ENCODE results near the gene MAPKAP1.

MAPKAP1 gene

DNA sequence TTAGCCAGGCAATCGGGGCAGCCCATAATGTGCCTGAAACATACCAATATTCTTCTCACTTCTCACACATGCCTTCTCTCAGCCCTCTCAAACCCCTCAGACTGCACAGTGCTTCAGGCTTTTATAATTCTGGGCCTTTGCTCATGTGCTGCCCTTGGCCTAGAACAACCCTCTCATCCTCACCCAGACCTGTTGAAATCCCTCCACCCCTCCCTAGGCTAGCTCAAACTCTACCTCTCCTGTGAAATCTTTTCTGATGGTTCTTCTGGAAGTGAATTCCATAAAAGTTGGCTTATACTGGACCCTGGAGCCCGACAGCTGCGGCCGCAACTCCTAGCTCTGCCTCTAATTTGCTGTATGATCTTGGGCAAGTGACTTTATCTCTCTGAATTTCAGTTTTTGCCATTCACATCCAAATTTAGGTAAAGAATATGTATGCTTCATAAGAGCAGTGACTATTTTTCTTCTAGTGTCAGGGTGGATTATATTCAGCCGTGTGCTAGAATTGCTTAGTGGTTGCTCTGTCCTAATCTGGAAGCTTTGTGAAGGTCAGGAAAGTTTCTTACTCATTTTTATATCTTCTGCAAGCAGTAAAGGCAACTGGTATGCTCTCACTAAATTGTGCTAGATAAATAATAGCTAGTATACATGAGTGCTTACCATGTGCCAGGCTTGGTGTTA lies 221.4 kb downstream of the MAPKAP1 start:
- H3K27me3 Mint-ChIP-seq, result no peaks in the 10 kb centered on the region
- H3K4me3 Mint-ChIP-seq, result no peak overlapping the region
- H3K9me3 Mint-ChIP-seq, result no peaks in the 10 kb centered on the region
- CTCF ChIA-PET, result no interaction called here
- no peak overlapping the region for H3K27ac Mint-ChIP-seq
- DNase-seq, result no peak
- H3K4me1 Mint-ChIP-seq, result no peaks in the 10 kb centered on the region
- H3K36me3 Mint-ChIP-seq, result peaks cover 3% of the 10 kb centered on the region

DNA sequence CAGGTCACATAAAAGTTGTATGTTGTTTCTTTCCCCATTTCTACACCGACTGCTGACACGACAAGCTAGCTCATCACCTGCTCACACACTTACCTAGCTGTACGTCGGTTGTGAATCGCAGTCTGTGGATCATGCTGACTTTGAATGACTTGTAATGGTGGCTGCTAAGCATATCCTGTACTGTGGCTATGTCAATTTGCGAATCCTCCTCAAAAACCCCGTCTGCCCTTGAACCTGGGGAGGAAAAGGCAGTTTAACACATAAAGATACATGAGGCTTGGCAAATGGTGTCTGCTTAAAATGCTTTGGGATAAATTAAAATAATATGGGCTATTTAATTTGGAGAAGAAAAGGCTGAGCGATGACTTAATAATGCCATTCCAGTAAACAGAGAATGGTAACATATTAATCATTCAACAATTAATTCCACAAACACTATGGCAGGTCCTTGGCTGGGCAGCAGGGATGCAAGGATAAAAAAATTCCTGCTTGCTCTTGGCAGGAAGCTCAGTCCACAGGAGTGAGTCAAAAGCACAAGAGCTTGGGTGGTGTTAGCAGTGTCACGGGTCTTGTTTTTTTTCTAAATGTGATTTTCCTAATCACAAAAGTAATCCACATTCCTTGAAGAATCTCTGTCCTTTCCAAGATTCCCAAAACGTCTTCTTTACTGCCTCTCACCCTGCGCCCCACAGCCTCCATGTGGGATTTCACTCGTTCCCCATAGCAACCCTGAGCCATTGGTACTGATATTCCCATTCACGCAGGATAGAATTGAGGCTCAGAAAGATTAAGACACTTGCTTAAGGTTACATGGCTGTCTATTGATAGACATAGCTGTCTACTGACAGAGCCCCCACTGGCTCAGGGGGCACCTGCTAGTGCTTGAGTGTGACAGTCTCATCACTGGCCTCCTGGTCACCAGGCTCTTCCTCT lies 222.4 kb downstream of the MAPKAP1 start:
- peaks cover 7% of the 10 kb centered on the region for H3K36me3 Mint-ChIP-seq
- no peak overlapping the region for H3K27ac Mint-ChIP-seq
- DNase-seq, result no peak
- no peaks in the 10 kb centered on the region for H3K9me3 Mint-ChIP-seq
- CTCF ChIA-PET, result no interaction called here
- H3K4me3 Mint-ChIP-seq, result no peak overlapping the region
- H3K4me1 Mint-ChIP-seq, result no peaks in the 10 kb centered on the region
- no peaks in the 10 kb centered on the region for H3K27me3 Mint-ChIP-seq

DNA sequence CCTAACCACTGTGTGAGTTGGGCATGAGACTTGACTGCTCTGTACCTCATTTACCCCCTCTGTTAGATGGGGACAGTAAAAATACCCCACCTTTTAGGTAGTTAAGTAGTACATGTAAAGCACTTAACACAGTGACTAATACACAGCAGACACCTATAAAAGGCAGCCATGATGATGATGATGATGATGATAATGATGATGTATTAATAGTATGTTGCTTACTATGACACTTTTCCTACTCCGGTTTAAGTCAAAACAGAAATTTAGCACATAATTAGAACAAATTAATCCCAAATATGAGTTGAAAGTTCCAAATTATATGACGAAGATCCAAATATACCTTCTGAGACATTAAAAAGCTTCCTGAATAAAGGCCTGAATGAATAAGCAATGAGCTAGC lies 223.3 kb downstream of the MAPKAP1 start:
- Mint-ChIP-seq H3K9me3 (no peaks in the 10 kb centered on the region), H3K27ac (no peak overlapping the region), H3K27me3 (no peaks in the 10 kb centered on the region), H3K36me3 (peaks cover 9% of the 10 kb centered on the region), H3K4me3 (no peak overlapping the region), H3K4me1 (no peaks in the 10 kb centered on the region)
- DNase-seq, result no peak
- CTCF ChIA-PET, result no interaction called here

DNA sequence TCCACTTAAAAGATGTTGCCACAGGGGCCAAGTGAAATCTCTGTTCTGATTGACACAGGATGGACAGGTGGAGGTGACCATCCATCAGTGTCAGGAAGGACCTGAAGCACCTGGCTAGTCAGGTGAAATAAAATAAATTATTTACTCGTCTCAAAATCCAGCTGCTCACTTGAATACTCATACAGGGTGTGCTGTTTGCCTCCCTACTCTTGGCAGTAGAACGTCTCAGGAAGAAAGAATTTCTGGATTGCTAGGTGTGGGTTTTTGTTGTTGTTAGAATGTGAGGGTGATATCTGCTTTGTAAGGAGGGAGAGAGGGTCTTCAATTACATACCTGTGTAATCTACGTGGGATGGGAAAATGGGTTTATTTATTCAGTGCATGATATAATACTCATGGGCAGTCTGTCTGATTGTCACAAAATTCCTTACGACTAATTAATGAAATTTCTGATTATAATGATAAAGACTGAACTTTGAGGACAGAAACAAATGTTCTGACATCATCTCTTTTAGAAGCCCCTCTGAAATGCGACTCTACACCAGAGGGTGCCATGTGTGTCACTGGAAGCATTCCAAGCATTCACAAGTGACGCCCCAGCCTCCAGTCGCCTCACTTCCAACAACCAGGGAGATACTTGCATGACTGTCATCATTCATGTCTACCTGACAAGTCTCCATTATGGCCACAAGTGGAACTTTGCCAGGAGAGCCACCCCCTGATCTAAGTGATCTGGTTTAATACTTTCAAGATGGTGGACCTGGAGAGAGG lies 227.0 kb downstream of the MAPKAP1 start:
- H3K4me3 Mint-ChIP-seq, result no peak overlapping the region
- DNase-seq, result no peak
- peaks cover 19% of the 10 kb centered on the region for H3K36me3 Mint-ChIP-seq
- no peaks in the 10 kb centered on the region for H3K27me3 Mint-ChIP-seq
- no peaks in the 10 kb centered on the region for H3K4me1 Mint-ChIP-seq
- H3K9me3 Mint-ChIP-seq, result no peaks in the 10 kb centered on the region
- CTCF ChIA-PET, result no interaction called here
- H3K27ac Mint-ChIP-seq, result no peak overlapping the region

DNA sequence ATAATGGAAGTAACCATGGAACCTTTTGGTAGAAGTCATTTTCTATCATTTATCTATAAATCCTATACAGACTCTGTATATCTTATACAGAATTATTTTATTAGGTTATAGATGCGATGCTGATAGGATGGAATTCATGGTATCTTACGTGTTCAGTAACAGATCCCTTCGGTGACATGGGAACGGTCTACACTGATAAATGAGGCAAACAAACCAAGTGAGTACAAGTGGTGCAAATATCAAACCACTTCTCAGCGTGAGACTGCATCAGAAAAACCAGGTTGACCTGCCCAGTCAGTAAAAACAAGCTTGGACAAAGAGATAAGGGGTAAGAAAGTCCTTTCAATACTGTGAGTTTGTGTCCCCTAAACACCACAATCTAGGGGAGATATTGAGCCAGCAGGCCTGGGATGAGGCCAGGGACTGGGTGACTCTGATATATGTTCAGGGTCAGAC lies 229.9 kb downstream of the MAPKAP1 start:
- H3K4me3 Mint-ChIP-seq, result no peak overlapping the region
- CTCF ChIA-PET, result no interaction called here
- H3K4me1 Mint-ChIP-seq, result no peaks in the 10 kb centered on the region
- no peak for DNase-seq
- H3K27ac Mint-ChIP-seq, result no peak overlapping the region
- H3K9me3 Mint-ChIP-seq, result no peaks in the 10 kb centered on the region
- no peaks in the 10 kb centered on the region for H3K27me3 Mint-ChIP-seq
- H3K36me3 Mint-ChIP-seq, result peaks cover 17% of the 10 kb centered on the region

DNA sequence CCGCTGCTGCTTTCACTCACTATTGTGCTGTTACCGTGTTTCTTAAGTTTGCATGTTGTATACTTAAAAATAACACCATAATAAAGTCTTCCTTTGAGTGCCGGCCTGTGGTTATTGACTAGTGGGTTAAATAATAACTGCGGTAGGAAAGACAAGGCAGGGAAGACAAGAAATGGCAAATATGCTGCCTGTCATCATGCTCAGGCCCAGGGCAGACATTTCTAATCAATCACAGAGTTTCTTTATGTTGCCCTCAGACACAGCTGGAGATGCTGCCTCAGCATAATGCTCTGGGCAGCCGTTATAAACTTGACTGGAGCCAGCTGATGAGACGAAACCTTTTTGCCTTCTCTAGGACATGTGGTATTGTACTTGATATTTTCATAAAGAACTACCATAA lies 230.4 kb downstream of the MAPKAP1 start:
- no peaks in the 10 kb centered on the region for H3K27me3 Mint-ChIP-seq
- no peak for DNase-seq
- CTCF ChIA-PET, result no interaction called here
- H3K27ac Mint-ChIP-seq, result no peak overlapping the region
- peaks cover 16% of the 10 kb centered on the region for H3K36me3 Mint-ChIP-seq
- no peaks in the 10 kb centered on the region for H3K9me3 Mint-ChIP-seq
- H3K4me1 Mint-ChIP-seq, result no peaks in the 10 kb centered on the region
- no peak overlapping the region for H3K4me3 Mint-ChIP-seq

DNA sequence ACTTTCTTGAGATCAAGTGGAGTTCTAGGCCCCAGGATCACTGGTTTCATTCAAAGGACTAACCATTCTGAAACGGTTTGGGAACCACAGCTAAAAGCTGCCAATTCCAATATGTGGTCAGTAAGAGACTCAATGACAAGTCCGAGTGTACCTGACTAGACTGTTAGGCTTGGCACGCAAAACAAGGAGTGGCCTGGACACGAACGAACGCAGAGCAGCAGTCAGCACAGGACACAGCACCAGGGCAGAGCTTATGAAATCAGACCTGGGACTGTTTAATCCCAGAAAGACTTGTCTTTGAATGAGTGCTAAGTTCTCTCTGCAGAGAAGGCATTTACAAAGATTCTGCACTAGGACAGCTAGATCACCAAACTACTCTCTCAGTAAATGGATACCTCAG lies 231.6 kb downstream of the MAPKAP1 start:
- Mint-ChIP-seq H3K4me3 (no peak overlapping the region), H3K36me3 (peaks cover 16% of the 10 kb centered on the region), H3K27ac (no peak overlapping the region), H3K9me3 (no peaks in the 10 kb centered on the region), H3K4me1 (no peaks in the 10 kb centered on the region), H3K27me3 (no peaks in the 10 kb centered on the region)
- CTCF ChIA-PET, result interaction anchor here (0.5 to 1.2 kb wide), 2 partner anchors 84 to 93 kb away, joined by 3 to 4 read pairs; no protein-coding TSS in a partner anchor
- no peak for DNase-seq

DNA sequence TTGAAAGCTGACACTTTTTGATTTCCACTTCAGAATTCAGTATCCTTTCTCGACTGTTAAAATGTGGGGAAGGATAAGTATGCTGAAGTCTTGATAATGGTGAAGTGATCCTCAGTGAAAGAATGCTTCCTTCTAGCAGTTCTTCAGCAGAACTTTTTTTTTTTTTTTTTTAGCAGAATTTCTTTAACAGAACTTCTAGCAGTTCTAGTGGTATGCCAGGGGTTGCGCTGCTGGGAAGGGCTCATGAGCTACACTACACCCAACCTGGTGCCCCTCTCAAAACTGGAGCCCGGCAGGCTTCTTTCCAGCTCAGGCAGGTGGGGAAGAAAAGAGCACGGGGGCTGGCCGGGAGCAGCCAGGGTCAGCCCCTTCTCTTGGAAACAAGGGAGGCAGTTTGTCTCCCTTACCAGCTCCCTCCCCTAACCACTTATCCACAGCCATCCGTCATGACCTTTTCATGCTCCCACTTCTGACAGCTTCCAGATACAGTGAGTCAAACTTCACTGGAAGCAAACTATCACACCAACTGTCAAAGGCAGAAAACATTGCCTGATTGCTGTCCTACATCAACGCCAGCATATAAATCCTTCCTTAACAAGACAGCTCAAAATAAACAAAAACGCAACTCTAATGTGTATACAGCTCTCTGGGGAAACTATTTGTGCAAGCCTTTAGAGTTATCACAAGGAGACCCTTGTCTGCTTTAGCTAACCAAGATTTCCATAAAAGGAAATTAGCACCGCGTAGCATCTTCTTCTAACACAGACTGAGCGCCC lies 233.9 kb downstream of the MAPKAP1 start:
- Mint-ChIP-seq H3K9me3 (no peaks in the 10 kb centered on the region), H3K27me3 (no peaks in the 10 kb centered on the region), H3K27ac (no peak overlapping the region), H3K36me3 (peaks cover 8% of the 10 kb centered on the region), H3K4me1 (no peaks in the 10 kb centered on the region), H3K4me3 (no peak overlapping the region)
- CTCF ChIA-PET, result no interaction called here
- no peak for DNase-seq

DNA sequence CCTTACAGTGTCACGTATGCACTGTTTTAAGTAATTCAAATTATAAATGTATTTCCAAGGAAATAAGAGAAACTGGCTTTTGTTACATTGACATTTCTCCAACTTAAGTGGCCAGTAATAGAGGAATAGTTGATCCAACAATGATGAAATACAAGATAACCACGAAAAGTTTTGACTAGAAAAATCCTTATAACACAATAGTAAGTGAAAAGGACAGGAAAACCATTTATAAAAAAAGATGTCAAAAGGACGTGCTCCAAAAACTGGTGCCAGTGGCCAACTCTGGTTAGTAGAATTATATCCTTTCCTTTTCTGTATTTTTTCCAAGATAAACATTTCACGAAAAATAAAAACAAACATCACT lies 234.5 kb downstream of the MAPKAP1 start:
- Mint-ChIP-seq H3K27ac (no peak overlapping the region), H3K27me3 (no peaks in the 10 kb centered on the region), H3K36me3 (peaks cover 4% of the 10 kb centered on the region), H3K9me3 (no peaks in the 10 kb centered on the region), H3K4me3 (no peak overlapping the region), H3K4me1 (no peaks in the 10 kb centered on the region)
- CTCF ChIA-PET, result no interaction called here
- no peak for DNase-seq

DNA sequence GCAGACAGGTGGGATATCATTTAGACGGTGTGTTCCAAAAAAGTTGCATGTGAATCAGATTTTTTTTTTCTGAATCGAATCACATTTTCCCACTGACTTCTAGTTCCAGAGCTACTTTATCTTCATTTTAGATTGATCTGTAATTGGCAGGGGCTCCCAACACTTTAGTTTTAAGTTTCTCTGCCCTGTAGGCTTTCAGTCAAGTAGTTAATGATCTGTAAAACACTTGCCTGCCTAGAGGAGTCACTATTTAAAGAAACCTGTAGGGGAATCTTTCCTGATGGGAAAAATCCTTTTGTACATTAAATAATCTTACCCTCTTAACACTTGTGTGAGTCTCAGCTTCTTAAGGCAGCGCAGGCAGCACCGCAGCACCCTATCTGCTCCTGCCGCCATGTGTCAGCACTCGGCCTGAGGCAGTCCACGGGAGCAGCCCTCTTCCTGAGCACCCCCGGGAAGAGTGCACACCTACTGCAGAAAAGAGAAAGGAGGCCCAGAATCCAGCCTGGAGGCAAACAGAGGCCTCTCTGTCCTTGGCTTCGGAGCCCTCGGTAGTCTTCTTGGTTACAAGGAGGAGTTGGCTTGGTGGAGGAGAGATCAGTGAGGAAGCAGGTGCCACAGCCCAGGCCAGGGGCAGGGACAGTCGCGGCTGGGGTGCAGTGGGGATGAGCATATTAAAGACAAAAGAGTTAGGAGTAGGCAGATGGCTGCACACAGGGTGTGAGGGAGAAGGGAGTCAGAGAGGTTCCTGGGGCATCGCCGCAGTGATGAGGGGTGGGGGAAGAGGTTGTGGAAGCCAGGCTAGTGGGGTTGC lies 236.0 kb downstream of the MAPKAP1 start:
- Mint-ChIP-seq H3K9me3 (no peaks in the 10 kb centered on the region), H3K27me3 (no peaks in the 10 kb centered on the region), H3K4me3 (no peak overlapping the region), H3K27ac (no peak overlapping the region), H3K36me3 (peaks cover 3% of the 10 kb centered on the region), H3K4me1 (no peaks in the 10 kb centered on the region)
- CTCF ChIA-PET, result no interaction called here
- no peak for DNase-seq

DNA sequence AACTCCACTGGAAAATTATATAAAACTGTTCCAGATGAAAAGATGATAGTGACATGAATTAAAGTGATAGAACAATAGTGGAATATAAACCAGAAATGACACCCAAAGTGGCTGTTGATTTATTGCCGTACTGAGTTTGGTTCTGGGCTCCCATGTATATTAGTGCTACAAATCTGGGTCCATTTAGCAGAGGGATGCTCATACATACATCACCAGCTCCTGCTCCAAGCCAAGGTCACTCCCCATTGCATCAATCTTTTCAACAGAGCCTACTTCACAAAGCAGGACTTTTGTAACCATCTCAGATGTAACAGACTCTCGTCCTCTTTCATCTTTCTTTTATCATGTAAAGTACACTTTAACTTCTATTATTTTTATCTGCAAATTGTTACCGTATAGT lies 236.8 kb downstream of the MAPKAP1 start:
- Mint-ChIP-seq H3K27me3 (no peaks in the 10 kb centered on the region), H3K27ac (no peak overlapping the region), H3K36me3 (no peaks in the 10 kb centered on the region), H3K4me1 (no peaks in the 10 kb centered on the region), H3K9me3 (no peaks in the 10 kb centered on the region), H3K4me3 (no peak overlapping the region)
- CTCF ChIA-PET, result no interaction called here
- no peak for DNase-seq

DNA sequence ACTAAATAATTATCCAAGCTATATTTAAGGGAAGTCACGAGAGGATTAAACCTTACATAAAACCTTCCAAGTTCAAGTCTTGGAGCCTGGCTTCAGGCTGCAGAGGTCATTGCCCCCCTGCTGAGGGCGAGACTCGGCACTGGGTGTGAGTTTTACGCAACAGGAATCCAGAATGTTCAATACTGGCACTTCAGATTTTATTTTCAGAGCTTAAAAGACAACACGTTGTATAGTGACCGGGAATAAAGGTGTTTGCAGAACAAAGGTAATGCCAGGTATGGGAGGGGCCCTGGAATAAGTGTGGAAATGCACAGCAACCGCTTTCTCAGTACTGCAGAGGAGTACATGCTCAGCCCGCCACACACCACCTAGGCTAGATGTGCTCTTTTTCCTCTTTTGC lies 238.4 kb downstream of the MAPKAP1 start:
- Mint-ChIP-seq H3K27ac (no peak overlapping the region), H3K36me3 (no peaks in the 10 kb centered on the region), H3K9me3 (no peaks in the 10 kb centered on the region), H3K4me3 (no peak overlapping the region), H3K27me3 (no peaks in the 10 kb centered on the region), H3K4me1 (no peaks in the 10 kb centered on the region)
- no peak for DNase-seq
- CTCF ChIA-PET, result no interaction called here

DNA sequence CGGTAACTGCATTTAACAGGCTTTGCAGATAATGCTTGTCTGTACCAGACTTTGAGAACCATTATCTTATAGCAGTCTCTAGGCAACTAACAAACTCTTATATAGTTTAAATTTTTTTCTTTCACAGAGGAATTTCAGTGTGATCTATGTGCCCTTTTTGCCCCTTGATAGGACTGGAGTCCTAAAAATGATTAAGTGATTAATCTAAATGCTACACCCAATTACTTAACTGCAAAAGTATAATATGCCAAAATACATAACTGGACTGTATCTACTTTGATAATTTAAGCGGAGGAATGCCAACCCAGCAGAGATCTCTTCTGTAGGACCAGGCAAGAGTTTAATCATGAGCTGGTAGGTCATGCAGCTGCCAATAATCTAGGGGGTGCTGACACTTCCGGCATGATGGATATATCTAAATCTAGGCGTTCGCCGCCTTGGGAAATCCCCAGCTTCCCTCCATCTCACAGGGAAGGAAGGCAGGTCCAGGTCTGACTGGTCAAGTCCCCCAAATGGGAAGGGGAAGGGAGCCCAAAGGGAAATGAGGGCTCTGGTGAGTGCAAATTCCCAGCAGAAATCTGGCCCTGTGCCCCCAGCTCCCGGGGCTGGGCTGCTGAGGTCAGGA lies 239.8 kb downstream of the MAPKAP1 start:
- Mint-ChIP-seq H3K27me3 (no peaks in the 10 kb centered on the region), H3K36me3 (peaks cover 4% of the 10 kb centered on the region), H3K4me1 (no peaks in the 10 kb centered on the region), H3K27ac (no peak overlapping the region), H3K9me3 (no peaks in the 10 kb centered on the region), H3K4me3 (no peak overlapping the region)
- DNase-seq, result no peak
- CTCF ChIA-PET, result no interaction called here

All from activated naive CD4-positive, alpha-beta T cell treated with anti-CD3 and anti-CD28 coated beads, Interleukin-2, amount 10 ng/mL, durations not matched to agents 7 days and 5 days (primary cell).